PC-3 (cell line): ENCODE data around the gene OR51T1.
"Not testable (repeated sequence)": the region's sequence is repeated elsewhere in the genome, so short reads cannot be mapped to it uniquely, and the experiment has no call there.

Experiments used
- EZH2 ChIP-seq: fragments of 300-600 bp; sonication (generic); IDR thresholded peaks from one replicate; pipeline ENCODE4 v1.6.1; 2017; ENCODE audit warnings: antibody characterized with exemption, mild to moderate bottlenecking, low read length; ENCODE audit not compliant: unreplicated experiment
- TF ChIP-seq, protein P1 (sequence below): fragments of 300-600 bp; sonication (generic); conservative IDR thresholded peaks from 2 replicates; pipeline ENCODE4 v1.5.1; 2017; ENCODE audit warnings: antibody characterized with exemption, low read depth, mild to moderate bottlenecking, low read length

DNA sequence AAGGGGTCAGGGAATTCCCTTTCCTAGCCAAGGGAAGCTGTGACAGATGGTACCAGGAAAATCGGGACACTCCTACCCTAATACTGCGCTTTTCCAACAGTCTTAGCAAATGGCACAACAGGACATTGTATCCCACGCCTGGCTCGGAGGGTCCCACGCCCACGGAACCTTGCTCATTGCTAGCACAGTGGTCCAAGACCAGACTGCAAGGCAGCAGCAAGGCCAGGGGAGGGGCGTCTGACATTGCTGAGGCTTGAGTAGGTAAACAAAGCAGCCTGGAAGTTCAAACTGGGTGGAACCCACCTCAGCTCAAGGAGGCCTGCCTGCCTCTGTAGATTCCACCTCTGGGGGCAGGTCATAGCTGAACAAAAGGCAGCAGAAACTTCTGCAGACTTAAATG is 27.4 kb upstream of the OR51T1 start:
- TF ChIP-seq, protein P1, sequence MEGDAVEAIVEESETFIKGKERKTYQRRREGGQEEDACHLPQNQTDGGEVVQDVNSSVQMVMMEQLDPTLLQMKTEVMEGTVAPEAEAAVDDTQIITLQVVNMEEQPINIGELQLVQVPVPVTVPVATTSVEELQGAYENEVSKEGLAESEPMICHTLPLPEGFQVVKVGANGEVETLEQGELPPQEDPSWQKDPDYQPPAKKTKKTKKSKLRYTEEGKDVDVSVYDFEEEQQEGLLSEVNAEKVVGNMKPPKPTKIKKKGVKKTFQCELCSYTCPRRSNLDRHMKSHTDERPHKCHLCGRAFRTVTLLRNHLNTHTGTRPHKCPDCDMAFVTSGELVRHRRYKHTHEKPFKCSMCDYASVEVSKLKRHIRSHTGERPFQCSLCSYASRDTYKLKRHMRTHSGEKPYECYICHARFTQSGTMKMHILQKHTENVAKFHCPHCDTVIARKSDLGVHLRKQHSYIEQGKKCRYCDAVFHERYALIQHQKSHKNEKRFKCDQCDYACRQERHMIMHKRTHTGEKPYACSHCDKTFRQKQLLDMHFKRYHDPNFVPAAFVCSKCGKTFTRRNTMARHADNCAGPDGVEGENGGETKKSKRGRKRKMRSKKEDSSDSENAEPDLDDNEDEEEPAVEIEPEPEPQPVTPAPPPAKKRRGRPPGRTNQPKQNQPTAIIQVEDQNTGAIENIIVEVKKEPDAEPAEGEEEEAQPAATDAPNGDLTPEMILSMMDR, result not testable (repeated sequence)
- TF ChIP-seq EZH2, result not testable (repeated sequence)
